HCT116 (cell line): ENCODE measurements around the gene USP48. TPM values are rescaled to one million over a fixed set of nuclear protein-coding genes. Genes with fewer than 3 reads are reported as not detected.

Experiments used
- ATAC-seq: fragments of 200-7000 bp; cut with Tn5 transposase; 2 replicates; pipeline ENCODE4 v1.9.1; 2020; ENCODE audit warnings: mild to moderate bottlenecking, moderate library complexity
- BruUV-seq: library from RNA; stranded (reverse); fragments of 400-500 nt; replicated peaks from 2 replicates; lab custom pipeline; 2021; lab: Mats Ljungman, UMichigan
- CTCF ChIA-PET: fragments of 300-600 bp; sonication (Branson Sonifier 250); formaldehyde crosslinking; loops from one replicate; lab custom pipeline; 2021; ENCODE audit warnings: antibody characterized with exemption; lab: Charles Lee
- POLR2A ChIA-PET: fragments of 300-600, 350-600 bp; sonication (Branson Sonifier 250); formaldehyde crosslinking; loops from one replicate; lab custom pipeline; 2021; ENCODE audit warnings: antibody characterized with exemption; lab: Charles Lee
- RAD21 ChIA-PET, 2 experiments: fragments of 300-600 bp; sonication (Branson Sonifier 250); formaldehyde crosslinking; loops; one replicate each; lab custom pipeline; 2023; ENCODE audit warnings: low total read pairs in 2 of 2; ENCODE audit not compliant: uncharacterized antibody in 2 of 2, unreplicated experiment in 2 of 2, low non-redundant PET in 1 of 2; lab: Charles Lee
- DNase-seq: peaks from one replicate; pipeline ENCODE4 v3.0.0-alpha.2; 2010; ENCODE audit warnings: low read depth, low spot score
- H2AFZ ChIP-seq: fragments of 200-600 bp; shearing (Covaris generic), sonication (generic); 2 replicates; pipeline ENCODE4 v1.6.1; 2017; ENCODE audit warnings: low read depth, mixed run types, mixed read lengths, antibody characterized with exemption, low read length; ENCODE audit not compliant: poor library complexity, severe bottlenecking
- H3K27ac ChIP-seq: 2 replicates; pipeline ENCODE4 v1.5.1; 2012; ENCODE audit warnings: low read depth, low read length
- H3K27me3 ChIP-seq: fragments of 200-600 bp; sonication (generic); 2 replicates; pipeline ENCODE4 v1.6.1; 2016; ENCODE audit warnings: mixed run types, low read length, mixed read lengths; ENCODE audit not compliant: insufficient read depth
- H3K36me3 ChIP-seq, 2 experiments: fragments of 200-500 bp in 1 of 2; fragments of 200-600 bp in 1 of 2; sonication (Bioruptor generic) in 1 of 2; sonication (generic) in 1 of 2; 2 replicates each; pipeline versions ENCODE4 v1.5.1 to v1.6.1; 2014 to 2016; ENCODE audit warnings: low read length in 2 of 2, inconsistent platforms in 1 of 2, mixed read lengths in 1 of 2, mixed run types in 1 of 2; ENCODE audit not compliant: insufficient read depth in 2 of 2, control insufficient read depth in 1 of 2
- H3K4me1 ChIP-seq, 2 experiments: fragments of 200-600 bp in 1 of 2; sonication (generic) in 1 of 2; 2 replicates each; pipeline versions ENCODE4 v1.5.1 to v1.6.1; 2012 to 2017; ENCODE audit warnings: low read length in 2 of 2, inconsistent platforms in 1 of 2, mild to moderate bottlenecking in 1 of 2, mixed read lengths in 1 of 2, mixed run types in 1 of 2, moderate library complexity in 1 of 2; ENCODE audit not compliant: insufficient read depth in 2 of 2, control insufficient read depth in 1 of 2
- H3K4me2 ChIP-seq: fragments of 200-600 bp; sonication (generic); 2 replicates; pipeline ENCODE4 v1.6.1; 2017; ENCODE audit warnings: mixed run types, low read length, mixed read lengths
- H3K4me3 ChIP-seq, 2 experiments: fragments of 200-600 bp in 1 of 2; sonication (generic) in 1 of 2; replicated peaks in 1 of 2; 2 replicates each; pipeline ENCODE4 v1.5.1; 2011 to 2016; ENCODE audit warnings: low read length in 2 of 2, control low read depth in 1 of 2, low read depth in 1 of 2, mild to moderate bottlenecking in 1 of 2, mixed read lengths in 1 of 2, mixed run types in 1 of 2
- H3K79me2 ChIP-seq: fragments of 200-600 bp; sonication (generic); 2 replicates; pipeline ENCODE4 v1.6.1; 2017; ENCODE audit warnings: mild to moderate bottlenecking, mixed run types, low read length, moderate library complexity, mixed read lengths; ENCODE audit not compliant: insufficient read depth
- H3K9ac ChIP-seq: fragments of 200-600 bp; sonication (generic); 2 replicates; pipeline ENCODE4 v1.6.1; 2016; ENCODE audit warnings: low read length, mixed read lengths
- H3K9me2 ChIP-seq: fragments of 200-600 bp; sonication (generic), shearing (Covaris generic); 2 replicates; pipeline ENCODE4 v1.6.1; 2017; ENCODE audit warnings: mixed run types, mild to moderate bottlenecking, moderate library complexity; ENCODE audit not compliant: insufficient read depth
- H3K9me3 ChIP-seq, 2 experiments: fragments of 200-500 bp in 1 of 2; fragments of 200-600 bp in 1 of 2; sonication (Bioruptor generic) in 1 of 2; sonication (generic) in 1 of 2; 2 replicates each; pipeline ENCODE4 v1.6.1; 2014 to 2017; ENCODE audit warnings: low read length in 2 of 2, mixed read lengths in 2 of 2, inconsistent platforms in 1 of 2, low read depth in 1 of 2, mild to moderate bottlenecking in 1 of 2, mixed run types in 1 of 2, moderate library complexity in 1 of 2; ENCODE audit not compliant: control insufficient read depth in 1 of 2, insufficient read depth in 1 of 2
- H4K20me1 ChIP-seq: fragments of 200-600 bp; sonication (generic), shearing (Covaris generic); 2 replicates; pipeline ENCODE4 v1.6.1; 2017; ENCODE audit warnings: mixed run types, mild to moderate bottlenecking, moderate library complexity; ENCODE audit not compliant: insufficient read depth
- EGR1 ChIP-seq: IDR thresholded peaks from 2 replicates; pipeline ENCODE4 v1.6.1; 2012; ENCODE audit warnings: low read depth
- ELF1 ChIP-seq: IDR thresholded peaks from 2 replicates; pipeline ENCODE4 v1.6.1; 2012; ENCODE audit warnings: low read depth, borderline replicate concordance
- EZH2 ChIP-seq: fragments of 200-600 bp; sonication (generic); IDR thresholded peaks from 2 replicates; pipeline ENCODE4 v1.6.1; 2017; ENCODE audit warnings: antibody characterized with exemption, mixed run types
- EZH2phosphoT487 ChIP-seq: fragments of 200-600 bp; IDR thresholded peaks from 2 replicates; pipeline ENCODE4 v1.6.1; 2018; ENCODE audit warnings: antibody characterized with exemption, borderline replicate concordance
- JUND ChIP-seq: IDR thresholded peaks from 2 replicates; pipeline ENCODE4 v1.6.1; 2012
- POLR2A ChIP-seq: IDR thresholded peaks from 2 replicates; pipeline ENCODE4 v1.7.0; 2011; ENCODE audit warnings: borderline replicate concordance; ENCODE audit not compliant: insufficient read depth, insufficient read length; ENCODE audit errors: extremely low read depth
- RAD21 ChIP-seq: IDR thresholded peaks from 2 replicates; pipeline ENCODE4 v1.6.1; 2012; ENCODE audit warnings: low read depth, mild to moderate bottlenecking
- SIN3A ChIP-seq: IDR thresholded peaks from 2 replicates; pipeline ENCODE4 v1.6.1; 2012; ENCODE audit warnings: low read depth
- SP1 ChIP-seq: IDR thresholded peaks from 2 replicates; pipeline ENCODE4 v1.6.1; 2012; ENCODE audit warnings: low read depth
- SRF ChIP-seq: IDR thresholded peaks from 2 replicates; pipeline ENCODE4 v1.6.1; 2012; ENCODE audit warnings: low read depth
- TCF7L2 ChIP-seq: IDR thresholded peaks from 2 replicates; pipeline ENCODE4 v1.7.0; 2011; ENCODE audit warnings: borderline replicate concordance, inconsistent platforms; ENCODE audit not compliant: insufficient read depth, insufficient read length; ENCODE audit errors: extremely low read depth
- ZFX ChIP-seq: fragments of 450-650 bp; IDR thresholded peaks from 2 replicates; pipeline ENCODE4 v1.6.1; 2017
- intact Hi-C: fragments of 100-400 bp; cut with micrococcal nuclease; formaldehyde crosslinking; loops from 2 replicates; pipeline ENCODE4 v1.10.0; 2022
- total RNA-seq: library from RNA; stranded (reverse); gene quantifications from one replicate; pipeline ENCODE4 v1.2.1, GENCODE V29; 2021; ENCODE audit not compliant: unreplicated experiment
- TF ChIP-seq, protein P1 (sequence below): IDR thresholded peaks from 2 replicates; pipeline ENCODE4 v1.6.1; 2011; ENCODE audit warnings: mild to moderate bottlenecking, low read length, moderate library complexity; ENCODE audit not compliant: insufficient replicate concordance; ENCODE audit errors: extremely low read depth
- TF ChIP-seq, protein P2 (sequence below): IDR thresholded peaks from 2 replicates; pipeline ENCODE4 v1.6.1; 2012
- TF ChIP-seq, protein P3 (sequence below): IDR thresholded peaks from 2 replicates; pipeline ENCODE4 v1.6.1; 2012
- TF ChIP-seq, protein P4 (sequence below), 3 experiments: fragments of 200-600 bp in 1 of 3; sonication (generic) in 1 of 3; IDR thresholded peaks in 2 of 3; conservative IDR thresholded peaks in 1 of 3; 2 replicates each; pipeline ENCODE4 v1.5.1; 2012 to 2017; ENCODE audit warnings: low read depth in 2 of 3, low read length in 2 of 3, antibody characterized with exemption in 1 of 3, borderline replicate concordance in 1 of 3, control low read depth in 1 of 3, mild to moderate bottlenecking in 1 of 3, mixed read lengths in 1 of 3, mixed run types in 1 of 3, moderate library complexity in 1 of 3; ENCODE audit not compliant: insufficient read depth in 1 of 3

Gene USP48
- total RNA-seq, 1 experiment from 2014 or later, result 54.8 TPM

DNA sequence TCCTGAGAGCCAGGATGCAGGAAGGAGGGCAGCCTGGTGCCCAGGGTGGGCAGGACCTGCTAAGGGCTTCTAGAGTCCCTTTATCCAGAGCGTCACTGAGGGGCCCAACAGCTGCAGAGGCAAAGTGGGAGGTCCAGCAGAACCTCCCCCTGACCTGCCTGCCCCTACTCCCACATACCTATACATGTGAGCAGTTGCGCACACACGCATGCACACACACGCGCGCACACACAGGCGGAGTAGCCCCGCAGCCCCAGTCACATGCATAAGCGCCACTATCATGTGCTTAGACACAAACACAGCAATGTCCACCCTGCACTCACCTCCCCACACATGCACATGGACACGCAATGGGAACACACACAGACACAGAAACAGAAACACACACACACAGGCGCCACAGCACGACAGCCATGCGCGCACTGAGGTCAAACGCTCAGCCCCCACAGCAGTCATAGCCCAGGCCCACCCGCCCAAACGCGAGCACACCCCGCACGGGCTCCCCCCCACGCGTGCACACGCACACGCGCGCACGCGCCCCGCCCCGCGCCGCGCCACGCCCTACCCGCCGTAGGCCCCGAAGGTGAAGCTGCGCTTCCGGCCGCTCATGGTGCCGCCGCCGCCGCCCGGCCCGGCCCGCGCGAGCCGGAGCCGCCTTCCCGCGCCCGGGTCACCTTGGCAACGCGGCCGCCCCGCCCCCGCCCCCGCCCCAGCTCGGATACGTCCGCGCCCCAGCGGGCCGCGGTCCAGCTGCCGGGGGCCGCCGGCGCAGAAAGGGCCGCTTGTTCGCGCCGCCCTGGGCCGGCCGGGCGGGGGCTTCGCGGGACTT is 131.5 kb downstream of the USP48 start:
- peak overlapping the region; percentile 52 to 65 for H3K4me3 ChIP-seq
- H3K27me3 ChIP-seq, result no peaks in the 10 kb centered on the region
- peaks cover 11 to 44% of the 10 kb centered on the region in 2 experiments for H3K4me1 ChIP-seq
- ATAC-seq (peak; percentile 57), DNase-seq (no peak)
- no TSS peak for BruUV-seq
- CTCF ChIA-PET, result no interaction called here
- peak overlapping the region; percentile 51 for H3K9ac ChIP-seq
- H3K4me2 ChIP-seq, result peak overlapping the region; percentile 96
- no peaks in the 10 kb centered on the region for H3K9me2 ChIP-seq
- no peaks in the 10 kb centered on the region for H3K36me3 ChIP-seq
- H2AFZ ChIP-seq, result no peak overlapping the region
- TF ChIP-seq ZFX (peak; percentile 19; the same call in 1 of the 2 replicates), ELF1 (no peak)
- POLR2A ChIA-PET, result no interaction called here
- H3K79me2 ChIP-seq, result no peaks in the 10 kb centered on the region
- H4K20me1 ChIP-seq, result no peaks in the 10 kb centered on the region
- H3K9me3 ChIP-seq, result no peaks in the 10 kb centered on the region
- peak overlapping the region; percentile 13; the same call in 1 of the 2 replicates for H3K27ac ChIP-seq
- intact Hi-C loops, result loop anchor here (10.0 kb wide), 1 partner anchor 137 kb away; no protein-coding TSS in a partner anchor
- RAD21 ChIA-PET, result no interaction called here

DNA sequence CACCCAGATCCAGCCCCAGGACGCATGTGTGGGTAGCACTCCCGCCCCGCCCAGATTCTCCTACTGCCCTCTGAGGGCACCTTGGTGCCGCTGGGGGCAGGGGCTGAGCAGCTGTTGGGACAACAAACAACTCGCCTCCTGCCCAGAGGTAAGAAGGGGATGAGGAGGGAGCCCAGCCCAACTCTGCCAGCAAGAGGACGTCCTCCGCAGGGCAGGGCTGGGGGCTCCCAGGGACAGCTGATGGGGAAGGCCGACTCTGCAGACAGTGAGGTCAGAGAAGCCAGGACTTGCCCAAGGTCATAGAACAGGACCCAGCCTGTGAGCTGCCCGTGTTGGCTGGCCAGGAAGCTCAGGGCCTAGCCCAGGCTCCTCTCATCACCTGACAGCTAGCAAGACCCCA is 132.5 kb downstream of the USP48 start:
- Histone ChIP-seq H2AFZ (no peak overlapping the region), H3K9me3 (no peaks in the 10 kb centered on the region), H3K4me1 (peaks cover 8 to 34% of the 10 kb centered on the region in 2 experiments), H3K27me3 (no peaks in the 10 kb centered on the region), H3K9ac (no peak overlapping the region), H3K79me2 (no peaks in the 10 kb centered on the region), H3K36me3 (no peaks in the 10 kb centered on the region), H3K4me3 (no peak overlapping the region), H4K20me1 (no peaks in the 10 kb centered on the region), H3K9me2 (no peaks in the 10 kb centered on the region), H3K4me2 (peak overlapping the region; percentile 96), H3K27ac (no peak overlapping the region)
- ATAC-seq (no peak), DNase-seq (no peak)
- no TSS peak for BruUV-seq
- intact Hi-C loops, result loop anchor here (10.0 kb wide), 1 partner anchor 136 kb away; no protein-coding TSS in a partner anchor
- RAD21 ChIA-PET, result no interaction called here
- POLR2A ChIA-PET, result no interaction called here
- TF ChIP-seq SIN3A (no peak), EZH2phosphoT487 (no peak), SRF (no peak), RAD21 (no peak), EGR1 (no peak), JUND (no peak), SP1 (no peak), EZH2 (no peak), POLR2A (no peak), ELF1 (no peak), TCF7L2 (no peak)
- TF ChIP-seq, protein P1, sequence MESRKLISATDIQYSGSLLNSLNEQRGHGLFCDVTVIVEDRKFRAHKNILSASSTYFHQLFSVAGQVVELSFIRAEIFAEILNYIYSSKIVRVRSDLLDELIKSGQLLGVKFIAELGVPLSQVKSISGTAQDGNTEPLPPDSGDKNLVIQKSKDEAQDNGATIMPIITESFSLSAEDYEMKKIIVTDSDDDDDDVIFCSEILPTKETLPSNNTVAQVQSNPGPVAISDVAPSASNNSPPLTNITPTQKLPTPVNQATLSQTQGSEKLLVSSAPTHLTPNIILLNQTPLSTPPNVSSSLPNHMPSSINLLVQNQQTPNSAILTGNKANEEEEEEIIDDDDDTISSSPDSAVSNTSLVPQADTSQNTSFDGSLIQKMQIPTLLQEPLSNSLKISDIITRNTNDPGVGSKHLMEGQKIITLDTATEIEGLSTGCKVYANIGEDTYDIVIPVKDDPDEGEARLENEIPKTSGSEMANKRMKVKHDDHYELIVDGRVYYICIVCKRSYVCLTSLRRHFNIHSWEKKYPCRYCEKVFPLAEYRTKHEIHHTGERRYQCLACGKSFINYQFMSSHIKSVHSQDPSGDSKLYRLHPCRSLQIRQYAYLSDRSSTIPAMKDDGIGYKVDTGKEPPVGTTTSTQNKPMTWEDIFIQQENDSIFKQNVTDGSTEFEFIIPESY, result no peak
- TF ChIP-seq, protein P2, sequence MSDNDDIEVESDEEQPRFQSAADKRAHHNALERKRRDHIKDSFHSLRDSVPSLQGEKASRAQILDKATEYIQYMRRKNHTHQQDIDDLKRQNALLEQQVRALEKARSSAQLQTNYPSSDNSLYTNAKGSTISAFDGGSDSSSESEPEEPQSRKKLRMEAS, result no peak
- TF ChIP-seq, protein P3, sequence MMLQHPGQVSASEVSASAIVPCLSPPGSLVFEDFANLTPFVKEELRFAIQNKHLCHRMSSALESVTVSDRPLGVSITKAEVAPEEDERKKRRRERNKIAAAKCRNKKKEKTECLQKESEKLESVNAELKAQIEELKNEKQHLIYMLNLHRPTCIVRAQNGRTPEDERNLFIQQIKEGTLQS, result no peak
- TF ChIP-seq, protein P4, sequence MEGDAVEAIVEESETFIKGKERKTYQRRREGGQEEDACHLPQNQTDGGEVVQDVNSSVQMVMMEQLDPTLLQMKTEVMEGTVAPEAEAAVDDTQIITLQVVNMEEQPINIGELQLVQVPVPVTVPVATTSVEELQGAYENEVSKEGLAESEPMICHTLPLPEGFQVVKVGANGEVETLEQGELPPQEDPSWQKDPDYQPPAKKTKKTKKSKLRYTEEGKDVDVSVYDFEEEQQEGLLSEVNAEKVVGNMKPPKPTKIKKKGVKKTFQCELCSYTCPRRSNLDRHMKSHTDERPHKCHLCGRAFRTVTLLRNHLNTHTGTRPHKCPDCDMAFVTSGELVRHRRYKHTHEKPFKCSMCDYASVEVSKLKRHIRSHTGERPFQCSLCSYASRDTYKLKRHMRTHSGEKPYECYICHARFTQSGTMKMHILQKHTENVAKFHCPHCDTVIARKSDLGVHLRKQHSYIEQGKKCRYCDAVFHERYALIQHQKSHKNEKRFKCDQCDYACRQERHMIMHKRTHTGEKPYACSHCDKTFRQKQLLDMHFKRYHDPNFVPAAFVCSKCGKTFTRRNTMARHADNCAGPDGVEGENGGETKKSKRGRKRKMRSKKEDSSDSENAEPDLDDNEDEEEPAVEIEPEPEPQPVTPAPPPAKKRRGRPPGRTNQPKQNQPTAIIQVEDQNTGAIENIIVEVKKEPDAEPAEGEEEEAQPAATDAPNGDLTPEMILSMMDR (IDR thresholded peaks at IDR 0.05 in 2 of 3, conservative IDR thresholded peaks at IDR 0.05 in 1 of 3; ENCODE audit: borderline replicate concordance in 1 of 3, insufficient read depth in 1 of 3, low read depth in 2 of 3, low read length in 2 of 3), result no peak
- CTCF ChIA-PET, result no interaction called here
